ENCODE measurements around the gene NFIB.

The NFIB gene

GRCh38 chr9:14147738-14148137 lies 166.2 kb downstream of the NFIB start:
- DNase-seq (ENCODE audit: low spot score): no peak

GRCh38 chr9:14146201-14146874 lies 167.6 kb downstream of the NFIB start:
- DNase-seq (ENCODE audit: low spot score): no peak

- DNase-seq (ENCODE audit: low spot score): no peak
Observed at GRCh38 chr9:14144215-14144614, 169.7 kb downstream of the NFIB start.

- DNase-seq (ENCODE audit: low spot score): no peak
Observed at GRCh38 chr9:14141699-14142098, 172.2 kb downstream of the NFIB start.

- no peak for DNase-seq (ENCODE audit: low spot score)
Observed at GRCh38 chr9:14140096-14140697, 173.7 kb downstream of the NFIB start.

- no peak for DNase-seq (ENCODE audit: low spot score)
Observed at GRCh38 chr9:14139287-14139686, 174.7 kb downstream of the NFIB start.

- DNase-seq (ENCODE audit: low spot score): no peak
Observed at GRCh38 chr9:14136646-14137370, 177.1 kb downstream of the NFIB start.

- no peak for DNase-seq (ENCODE audit: low spot score)
Observed at GRCh38 chr9:14136047-14136635, 177.8 kb downstream of the NFIB start.

GRCh38 chr9:14135421-14135820 lies 178.5 kb downstream of the NFIB start:
- DNase-seq (ENCODE audit: low spot score): no peak

- DNase-seq (ENCODE audit: low spot score): no peak
Observed at GRCh38 chr9:14133394-14133793, 180.5 kb downstream of the NFIB start.

GRCh38 chr9:14132775-14133174 lies 181.2 kb downstream of the NFIB start:
- no peak for DNase-seq (ENCODE audit: low spot score)

GRCh38 chr9:14131356-14132088 lies 182.4 kb downstream of the NFIB start:
- no peak for DNase-seq (ENCODE audit: low spot score)

GRCh38 chr9:14127656-14128055 lies 186.3 kb downstream of the NFIB start:
- no peak for DNase-seq (ENCODE audit: low spot score)

GRCh38 chr9:14119694-14120514 lies 194.0 kb downstream of the NFIB start:
- no peak for DNase-seq (ENCODE audit: low spot score)

- no peak for DNase-seq (ENCODE audit: low spot score)
Observed at GRCh38 chr9:14112226-14112625, 201.7 kb downstream of the NFIB start.

GRCh38 chr9:14111696-14112095 lies 202.2 kb downstream of the NFIB start:
- no peak for DNase-seq (ENCODE audit: low spot score)

GRCh38 chr9:14107977-14108376 lies 206.0 kb downstream of the NFIB start:
- DNase-seq (ENCODE audit: low spot score): no peak

- DNase-seq (ENCODE audit: low spot score): no peak
Observed at GRCh38 chr9:14107495-14107894, 206.4 kb downstream of the NFIB start.

GRCh38 chr9:14106699-14107098 lies 207.2 kb downstream of the NFIB start:
- DNase-seq (ENCODE audit: low spot score): no peak

- no peak for DNase-seq (ENCODE audit: low spot score)
Observed at GRCh38 chr9:14104496-14104895, 209.4 kb downstream of the NFIB start.

- DNase-seq (ENCODE audit: low spot score): no peak
Observed at GRCh38 chr9:14103115-14103514, 210.8 kb downstream of the NFIB start.

Data from activated CD4-positive, alpha-beta T cell treated with anti-CD3 and anti-CD28 coated beads, Interleukin-2, Interleukin-4, amounts not matched to agents 100 ng/mL and 50 ng/mL, durations not matched to agents 16 hours and 8 hours (primary cell).